NCI-H146 treated with DMSO at 0.1 percent for 48 hours (cell line): ENCODE data around the gene TAS1R1.
"Not testable (repeated sequence)": the region's sequence is repeated elsewhere in the genome, so short reads cannot be mapped to it uniquely, and the experiment has no call there.

Experiments
- DNase-seq: peaks from one replicate; lab custom pipeline; 2025; ENCODE audit not compliant: unreplicated experiment; lab: John Stamatoyannopoulos, UW

TAS1R1 gene

DNA sequence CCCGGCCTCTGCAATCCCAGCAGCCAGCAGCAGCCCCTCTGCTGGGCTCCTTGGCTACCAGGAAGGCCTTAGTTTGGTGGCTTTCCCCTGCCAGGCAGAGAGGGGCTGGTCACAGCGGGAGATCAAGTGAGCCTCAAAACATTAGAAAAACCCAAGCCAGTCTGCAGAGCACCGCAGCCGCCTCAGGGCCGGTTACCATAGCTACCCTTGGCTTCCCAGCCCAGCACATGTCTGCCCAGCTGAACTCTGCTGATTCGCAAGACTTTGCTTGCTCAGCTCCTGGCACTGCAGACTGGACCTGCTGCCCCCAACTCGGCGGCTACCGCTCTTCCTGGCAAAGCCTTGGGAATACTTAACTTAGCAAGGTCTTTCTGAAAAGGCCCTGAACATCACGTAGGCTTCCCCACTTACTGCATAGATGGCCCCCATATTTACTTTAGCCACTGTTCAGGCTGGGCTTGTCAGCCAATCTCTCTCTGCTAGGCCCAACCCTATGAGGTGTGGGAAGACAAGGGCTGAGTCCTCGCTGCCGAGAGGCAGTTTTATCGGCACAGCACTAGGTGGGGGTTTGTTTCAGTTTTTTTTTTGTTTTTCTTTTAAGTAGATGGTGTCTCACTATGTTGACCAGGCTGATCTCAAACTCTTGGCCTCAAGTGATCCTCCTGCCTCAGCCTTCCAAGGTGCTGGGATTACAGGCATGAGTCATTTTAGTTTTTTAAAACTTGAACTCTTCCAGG lies 35.0 kb upstream of the TAS1R1 start:
- peak; percentile 35 for DNase-seq

DNA sequence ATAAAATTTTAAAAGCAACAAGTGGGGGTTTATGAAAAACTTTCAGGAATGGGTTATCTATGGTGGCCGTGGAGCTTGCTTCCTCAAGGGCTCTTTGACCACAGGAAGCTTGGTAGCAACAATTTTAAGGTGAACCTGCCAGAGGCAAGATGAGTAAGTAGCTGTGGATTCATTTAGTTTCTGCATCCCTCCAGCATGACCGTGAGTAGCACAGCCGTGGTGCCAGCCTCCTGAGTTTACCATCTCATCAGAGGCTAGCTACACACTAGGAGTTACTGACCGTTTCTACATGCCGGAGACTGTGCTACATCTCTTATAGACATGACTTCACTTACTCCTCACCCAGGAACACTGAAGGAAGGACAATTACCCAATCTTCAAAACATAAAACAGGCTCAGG lies 33.6 kb upstream of the TAS1R1 start:
- no peak for DNase-seq

DNA sequence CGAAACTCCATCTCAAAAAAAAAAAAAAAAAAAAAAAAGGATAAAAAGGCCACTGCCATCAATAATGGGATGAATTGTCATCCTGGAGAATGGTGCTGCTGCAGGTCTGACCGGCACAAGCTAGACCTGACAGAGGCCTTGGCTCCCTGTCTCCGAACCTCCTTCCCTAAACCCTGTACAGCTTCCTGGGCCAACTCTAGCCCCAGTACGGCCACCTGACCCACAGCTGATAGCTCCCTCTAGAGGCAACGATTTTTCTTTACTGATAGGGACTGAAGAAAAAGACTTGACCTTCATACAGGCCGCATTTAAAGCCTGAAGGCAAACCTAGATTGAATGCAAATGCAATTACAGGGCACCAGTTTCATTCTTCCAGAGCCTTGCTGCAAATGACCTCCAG lies 31.5 kb upstream of the TAS1R1 start:
- DNase-seq = peak; percentile 1

DNA sequence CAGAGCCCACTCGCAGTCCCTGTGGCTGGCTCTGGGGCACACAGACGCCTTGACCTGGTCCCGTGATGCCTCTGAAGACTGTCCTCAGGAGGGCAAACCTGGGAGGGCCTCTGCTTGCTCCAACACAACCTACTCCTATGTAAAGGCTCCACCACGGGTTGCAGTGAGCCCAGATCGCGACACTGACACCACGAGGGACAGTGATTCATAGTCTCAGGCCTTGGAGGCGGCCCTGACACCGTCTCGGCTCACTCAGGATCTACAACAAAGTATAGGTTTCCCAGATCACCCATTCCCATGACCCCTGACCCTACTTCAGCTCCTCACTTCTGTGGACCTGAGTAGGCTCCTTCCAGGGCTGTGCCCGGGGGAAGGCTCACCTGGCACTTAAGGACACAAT lies 28.8 kb upstream of the TAS1R1 start:
- DNase-seq = no peak

DNA sequence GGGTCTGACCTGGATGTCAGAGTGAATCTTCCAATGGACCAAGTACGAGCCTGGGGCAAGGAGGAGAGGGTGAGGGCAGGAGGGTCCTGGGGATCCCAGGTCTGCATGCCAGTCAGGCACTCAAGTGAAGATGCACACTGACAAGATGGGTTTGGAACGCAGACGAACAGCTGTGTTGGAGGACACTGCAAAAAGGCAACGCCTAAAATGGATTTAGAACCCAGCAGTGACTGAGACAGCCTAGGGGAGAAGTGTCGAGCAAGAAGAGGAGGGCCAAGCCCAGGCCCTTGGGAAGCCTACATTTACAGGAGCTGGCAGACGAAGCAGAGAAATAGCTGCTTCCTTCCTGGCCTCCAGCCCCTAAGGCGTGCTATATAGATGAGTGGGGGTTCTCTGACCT lies 26.6 kb upstream of the TAS1R1 start:
- no peak for DNase-seq

DNA sequence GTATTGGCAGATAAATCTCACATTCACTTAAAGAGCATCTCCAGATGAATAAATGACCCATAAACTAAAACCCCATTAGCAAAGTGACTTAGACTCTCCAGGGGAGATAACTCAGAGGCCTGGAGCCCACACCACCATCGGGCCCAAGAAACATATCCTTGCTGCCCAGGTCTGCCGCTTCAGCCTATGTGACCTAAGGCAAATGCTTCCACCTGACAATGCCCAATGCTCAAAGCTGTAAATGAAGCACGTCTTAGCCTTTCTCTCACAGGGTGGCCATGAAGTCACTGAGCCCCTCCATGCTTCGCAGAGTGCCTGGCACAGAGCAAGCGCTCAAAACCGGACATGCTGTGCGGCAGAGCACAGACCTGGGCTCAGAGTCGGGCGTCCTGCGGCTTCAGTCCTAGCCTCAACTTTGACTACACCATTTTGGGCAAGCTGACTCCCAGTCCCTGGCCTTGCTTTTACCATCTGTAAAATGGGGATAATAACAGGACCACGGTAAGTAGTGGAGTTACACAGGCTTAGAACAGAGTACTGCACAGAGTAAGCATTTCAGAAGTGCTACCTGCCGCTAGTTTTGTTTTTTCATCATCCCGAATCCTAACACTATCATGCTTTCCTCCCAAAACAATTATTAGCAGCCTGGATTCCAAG lies 24.5 kb upstream of the TAS1R1 start:
- no peak for DNase-seq

DNA sequence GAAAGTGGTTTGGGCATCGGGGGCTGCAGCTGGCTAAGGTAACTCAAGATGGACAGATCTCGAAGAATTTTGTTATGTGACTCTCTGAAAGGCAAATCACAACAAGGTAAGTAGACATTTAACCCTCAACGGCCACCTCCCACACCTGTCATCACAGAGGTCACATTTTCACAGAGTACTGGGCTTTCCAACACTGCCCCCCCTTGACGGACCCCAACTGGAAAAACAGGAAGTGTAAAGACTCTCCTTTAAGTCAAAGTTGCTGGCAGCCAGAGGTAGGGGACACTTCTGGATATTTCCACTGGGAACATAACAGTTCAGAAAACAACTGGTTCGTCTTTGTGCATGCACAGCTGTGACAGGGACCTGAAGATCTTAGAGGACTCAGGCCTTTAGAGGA lies 23.1 kb upstream of the TAS1R1 start:
- no peak for DNase-seq

DNA sequence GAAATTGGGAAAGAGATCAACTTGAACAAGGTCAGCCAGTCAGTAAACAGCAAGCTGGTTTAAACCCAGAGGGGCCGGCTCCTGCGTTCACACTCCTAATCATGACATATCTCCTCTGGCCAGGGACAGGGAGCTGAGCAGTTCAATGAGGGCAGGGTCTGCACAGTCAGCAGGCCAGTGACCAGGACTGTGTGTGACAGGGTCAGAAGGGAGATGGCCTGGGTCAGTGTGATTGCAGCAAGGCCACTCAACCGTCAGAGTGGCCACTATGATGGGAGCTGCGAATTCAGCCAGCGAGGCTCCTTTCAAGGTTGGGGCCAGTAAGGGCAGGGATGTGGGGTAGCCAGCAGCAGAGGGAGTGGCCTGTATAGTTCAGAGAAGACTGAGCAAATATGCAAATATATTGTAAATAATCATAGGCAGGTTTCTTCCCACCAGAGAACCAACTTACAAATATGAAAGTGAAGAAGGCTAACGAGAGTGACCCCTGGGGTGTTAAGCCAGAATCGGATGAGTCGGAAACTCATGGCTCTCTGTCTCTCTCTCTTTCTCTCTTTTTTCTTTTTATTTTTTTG lies 20.8 kb upstream of the TAS1R1 start:
- no peak for DNase-seq

DNA sequence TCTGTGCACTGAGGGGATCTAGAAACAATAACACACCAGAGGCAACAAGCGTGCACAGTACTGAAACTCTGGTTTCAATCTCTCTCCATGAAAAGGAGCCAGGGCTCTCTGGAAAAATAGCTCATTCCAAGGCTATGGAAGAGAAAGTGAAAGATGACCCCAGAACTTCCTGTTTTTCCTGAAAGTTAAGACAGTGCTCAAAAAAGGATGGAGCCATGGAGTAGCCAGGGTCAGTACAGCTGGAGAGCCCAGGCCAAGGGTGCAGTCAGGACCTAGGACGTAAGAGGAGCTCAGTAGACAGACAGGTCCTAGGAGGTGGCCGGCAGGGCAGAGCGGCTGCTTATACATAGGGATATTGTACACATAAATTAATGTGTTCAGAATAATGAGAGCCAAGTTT lies 19.9 kb upstream of the TAS1R1 start:
- no peak for DNase-seq

DNA sequence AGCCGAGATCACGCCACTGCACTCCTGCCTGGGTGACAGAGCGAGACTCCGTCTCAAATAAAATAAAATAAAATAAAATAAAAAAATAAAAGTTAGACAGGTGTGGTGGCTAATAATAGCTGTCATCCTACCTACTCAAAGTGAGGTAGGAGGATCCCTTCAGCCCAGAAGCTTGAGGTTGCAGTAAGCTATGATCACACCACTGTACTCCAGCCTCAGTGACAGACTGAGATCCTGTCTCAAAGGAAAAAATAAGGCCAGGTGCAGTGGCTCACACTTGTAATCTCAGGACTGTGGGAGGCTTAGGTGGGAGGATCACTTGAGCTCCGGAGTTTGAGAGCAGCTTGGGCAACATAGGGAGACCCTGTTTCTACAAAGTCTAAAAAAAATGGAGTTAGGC lies 18.8 kb upstream of the TAS1R1 start:
- DNase-seq = no peak

DNA sequence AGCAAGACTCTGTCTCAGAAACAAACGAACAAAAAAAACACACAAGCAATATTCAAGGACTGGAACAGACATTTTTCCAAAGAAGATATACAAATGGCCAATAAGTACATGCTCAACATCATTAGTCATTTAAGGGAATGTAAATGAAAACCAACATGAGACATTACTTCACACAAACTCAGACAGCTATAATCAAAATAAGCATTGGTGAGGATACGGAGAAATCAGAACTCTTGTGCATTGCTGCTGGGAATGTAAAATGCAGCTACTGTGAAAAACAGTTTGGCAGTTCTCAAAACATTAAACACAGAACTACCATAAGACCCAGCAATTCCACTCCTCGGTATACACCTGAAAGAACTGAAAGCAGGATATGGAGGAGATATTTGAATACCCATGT lies 16.2 kb upstream of the TAS1R1 start:
- DNase-seq = no peak

DNA sequence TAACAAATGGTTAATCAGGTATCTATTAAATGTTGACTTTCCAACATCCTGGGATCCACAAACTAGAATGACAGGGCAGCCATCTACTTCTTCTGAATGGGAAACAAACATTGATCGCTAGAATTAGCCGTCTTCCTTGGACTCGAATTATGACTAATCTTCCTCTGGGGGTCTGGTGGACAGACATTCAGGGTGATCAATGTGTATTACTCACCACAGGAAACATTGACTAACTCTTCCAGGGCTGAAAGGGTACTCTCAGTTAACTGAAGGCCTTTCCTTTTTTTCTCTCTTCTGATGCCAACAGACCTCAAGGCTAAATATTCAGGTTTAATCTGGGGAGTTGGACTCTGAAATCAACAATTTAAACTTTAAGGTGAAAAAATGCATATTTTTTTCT lies 10.3 kb upstream of the TAS1R1 start:
- no peak for DNase-seq

DNA sequence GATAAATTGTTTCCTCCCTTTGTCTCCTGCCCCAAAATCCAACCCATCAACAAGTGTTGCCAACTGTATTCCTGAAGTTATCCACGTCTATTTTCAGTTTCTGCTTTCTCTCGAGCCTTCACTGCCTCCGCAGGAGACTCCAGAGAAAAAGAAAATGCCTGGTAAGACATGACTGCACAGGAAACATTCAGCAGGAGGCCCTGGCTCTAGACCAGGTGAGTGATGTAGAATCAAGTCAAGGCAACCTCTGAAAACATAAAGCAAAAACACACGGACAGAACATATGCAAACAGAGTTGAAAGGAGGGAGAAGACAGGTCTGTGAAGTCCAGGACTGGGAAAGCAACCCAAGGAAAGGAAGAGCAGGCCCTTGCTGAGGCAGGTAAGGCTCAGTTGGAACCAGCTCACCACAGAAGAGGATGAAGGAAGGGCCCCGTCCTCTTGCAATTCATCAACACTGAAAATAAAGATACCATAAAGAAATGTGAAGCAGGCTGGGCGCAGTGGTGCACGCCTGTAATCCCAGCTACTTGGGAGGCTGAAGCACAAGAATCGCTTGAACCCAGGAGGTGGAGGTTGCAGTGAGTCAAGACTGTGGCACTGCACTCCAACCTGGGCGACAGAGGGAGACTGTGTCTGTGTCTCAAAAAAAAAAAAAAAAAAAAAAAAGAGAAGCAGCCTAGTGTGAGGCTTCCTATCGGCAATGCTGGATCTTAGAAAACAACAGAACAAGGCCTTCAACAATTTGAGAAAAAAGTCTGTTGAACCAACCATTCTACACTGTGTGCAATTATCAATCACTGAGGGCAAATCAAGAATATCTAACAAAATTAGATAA lies 9.6 kb upstream of the TAS1R1 start:
- no peak for DNase-seq

DNA sequence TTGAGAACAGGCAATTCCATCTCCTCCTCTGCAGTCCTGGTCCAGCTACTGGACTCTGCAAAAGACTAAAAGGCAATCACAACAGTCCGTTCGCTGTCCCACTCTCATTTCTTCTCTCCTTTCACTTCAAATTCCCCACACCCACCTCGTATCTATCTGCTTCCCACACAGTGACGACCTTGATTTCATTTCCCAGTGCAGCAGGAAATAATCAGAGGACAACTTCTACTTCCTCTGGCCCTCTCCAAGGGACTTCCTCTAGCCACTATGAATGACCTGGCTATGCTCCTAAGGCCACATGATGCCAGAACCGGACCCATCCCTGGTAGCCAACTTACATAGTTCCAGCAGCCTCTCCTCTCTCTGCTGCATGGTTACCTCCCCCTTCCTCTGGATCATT lies 8.8 kb upstream of the TAS1R1 start:
- no peak for DNase-seq

DNA sequence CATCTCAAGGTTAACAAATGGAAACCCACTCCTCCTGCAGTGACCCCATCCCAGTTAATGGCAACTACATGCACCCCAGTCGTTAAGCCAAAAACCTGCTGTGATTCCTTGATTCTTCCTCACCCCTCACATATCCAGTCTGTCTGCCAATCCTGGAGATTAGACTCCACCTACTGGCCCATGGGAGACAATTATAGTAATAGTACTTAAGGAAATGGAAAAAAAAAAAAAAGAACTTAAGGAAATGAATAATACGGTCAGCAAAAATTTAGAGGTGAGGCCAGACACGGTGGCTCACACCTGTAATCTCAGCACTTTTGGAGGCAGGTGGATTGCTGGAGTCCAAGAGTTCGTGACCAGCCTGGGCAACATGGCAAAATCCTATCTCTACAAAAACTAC lies 7.8 kb upstream of the TAS1R1 start:
- no peak for DNase-seq

DNA sequence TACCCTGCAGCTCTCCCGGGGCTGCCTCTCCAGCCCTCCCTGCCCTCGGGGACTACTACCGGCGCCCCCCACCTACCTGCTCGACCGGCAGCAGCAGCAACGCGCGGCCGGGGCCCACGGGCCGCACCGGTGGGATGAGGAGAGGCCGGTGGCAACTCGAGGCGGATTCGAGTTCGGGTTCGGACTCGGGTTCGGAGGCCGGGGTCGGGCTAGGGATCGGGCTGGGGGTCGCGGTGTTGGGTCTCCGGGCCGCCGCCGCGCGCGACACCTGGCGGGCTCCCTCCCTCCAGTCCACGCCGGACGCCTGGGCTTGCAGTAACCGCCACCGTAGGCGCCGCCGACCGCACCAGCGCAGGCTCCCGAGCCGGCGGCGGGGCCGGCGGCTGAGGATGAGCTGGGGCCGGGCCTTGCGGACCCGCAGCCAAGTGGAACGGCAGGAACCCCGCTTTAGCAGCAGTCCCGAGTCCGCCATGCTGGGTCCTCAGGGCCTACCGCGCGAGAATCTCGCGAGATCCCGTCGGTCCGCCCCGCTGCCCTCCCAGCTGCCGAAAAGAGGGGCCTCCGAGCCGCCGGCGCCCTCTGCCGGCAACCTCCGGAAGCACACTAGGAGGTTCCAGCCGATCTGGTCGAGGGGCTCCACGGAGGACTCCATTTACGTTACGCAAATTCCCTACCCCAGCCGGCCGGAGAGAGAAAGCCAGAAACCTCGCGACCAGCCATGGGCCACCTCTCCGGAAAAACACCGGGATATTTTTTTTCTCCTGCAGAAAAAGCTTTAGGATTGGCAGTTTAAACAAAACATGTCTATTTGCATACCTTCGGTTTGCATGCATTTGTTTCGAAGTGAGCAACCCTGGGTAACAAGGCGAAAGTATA lies 838 bp upstream of the TAS1R1 start, which contains the start of gene NOL9:
TSS of gene NOL9 (minus strand) at position 483 of the 876 bp plus-strand sequence. CDS start at position 472, 11 bp downstream.
- DNase-seq = peak; percentile 43

DNA sequence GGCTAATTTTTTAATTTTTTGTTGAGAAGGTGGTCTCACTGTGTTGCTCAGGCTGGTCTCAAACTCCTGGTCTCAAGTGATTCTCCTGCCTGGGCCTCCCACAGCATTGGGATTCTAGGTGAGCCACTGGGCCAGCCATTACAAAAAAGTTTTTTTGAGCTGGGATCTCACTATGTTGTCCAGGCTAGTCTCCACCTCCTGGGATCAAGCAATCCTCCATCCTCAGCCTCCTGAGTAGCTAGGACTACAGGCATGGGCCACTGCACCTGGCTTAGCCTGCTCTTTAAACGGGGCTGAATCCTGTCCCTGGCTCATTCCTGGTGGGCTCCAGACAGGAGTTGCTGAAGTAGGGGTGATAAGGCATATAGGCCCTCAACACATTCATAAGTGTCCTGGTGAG lies 2.5 kb downstream of the TAS1R1 start:
- DNase-seq = no peak

DNA sequence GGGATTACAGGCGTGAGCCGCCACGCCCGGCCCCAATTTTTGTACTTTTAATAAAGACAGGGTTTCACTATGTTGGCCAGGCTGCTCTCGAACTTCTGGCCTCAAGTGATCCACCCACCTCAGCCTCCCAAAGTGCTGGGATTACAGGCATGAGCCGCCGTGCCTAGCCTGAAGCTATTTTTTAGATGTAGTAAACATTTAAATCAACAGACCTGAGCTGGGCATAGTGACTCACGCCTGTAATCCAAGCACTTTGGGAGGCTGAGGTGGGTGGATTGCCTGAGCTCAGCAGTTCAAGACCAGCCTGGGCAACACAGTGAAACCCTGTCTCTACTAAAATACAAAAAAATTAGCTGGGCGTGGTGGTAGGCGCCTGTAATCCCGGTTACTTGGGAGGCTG lies 4.1 kb downstream of the TAS1R1 start:
- not testable (repeated sequence) for DNase-seq

DNA sequence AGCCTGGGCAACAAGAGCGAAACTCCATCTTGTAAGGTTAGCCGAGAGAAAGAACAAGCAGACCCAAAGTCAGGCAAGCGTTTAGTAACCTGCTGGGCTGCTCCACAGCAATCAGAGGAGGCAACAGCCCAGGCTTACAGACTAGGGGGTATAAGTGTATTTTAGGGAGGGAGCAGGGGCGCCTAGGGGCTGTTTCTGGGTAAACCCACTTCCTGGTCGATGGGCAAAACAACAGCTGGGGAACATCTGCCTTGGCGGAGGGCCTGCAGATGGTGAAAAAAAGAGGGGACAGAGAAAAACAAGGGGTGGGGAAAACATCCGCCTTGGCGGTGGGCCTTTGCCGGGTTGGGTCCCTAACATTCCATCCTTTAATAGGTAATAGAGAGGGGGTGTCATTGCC lies 5.2 kb downstream of the TAS1R1 start:
- no peak for DNase-seq

DNA sequence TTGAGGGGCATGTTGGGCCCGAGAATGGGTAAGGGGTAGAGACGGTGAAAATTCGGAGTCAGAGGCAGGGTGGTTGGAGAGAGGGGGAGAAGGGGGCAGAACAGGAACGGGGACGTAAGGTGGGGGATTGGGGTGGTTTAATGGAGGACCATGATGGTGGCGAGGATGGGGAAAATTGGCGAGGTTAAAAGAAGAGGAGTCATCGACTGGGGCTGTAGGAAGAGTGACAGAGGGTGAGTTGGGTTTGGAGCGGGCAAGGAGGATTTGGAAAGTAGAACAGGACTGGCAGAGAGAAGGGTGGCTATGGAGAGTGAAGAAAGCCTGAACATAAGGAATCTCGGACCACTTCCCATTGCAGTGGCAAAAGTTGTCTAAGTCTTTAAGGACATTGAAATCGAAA lies 13.9 kb downstream of the TAS1R1 start:
- DNase-seq = no peak

DNA sequence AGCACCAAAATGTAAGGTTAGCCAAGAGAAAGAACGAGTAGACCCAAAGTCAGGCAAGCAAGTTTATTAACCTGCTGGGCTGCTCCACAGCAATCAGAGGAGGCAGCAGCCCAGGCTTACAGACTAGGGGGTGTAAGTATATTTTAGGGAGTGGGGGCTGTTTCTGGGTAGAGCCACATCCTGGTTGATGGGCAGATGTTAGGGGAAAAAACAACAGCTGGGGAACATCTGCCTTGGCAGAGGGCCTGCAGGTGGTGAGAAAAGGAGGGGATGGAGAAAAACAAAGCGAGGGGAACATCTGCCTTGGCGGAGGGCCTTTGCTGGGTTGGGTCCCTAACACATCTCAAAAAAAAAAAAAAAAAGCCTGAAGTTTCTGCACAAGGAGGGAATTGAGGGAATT lies 15.0 kb downstream of the TAS1R1 start:
- DNase-seq = no peak
